Measurements from ENCODE around the gene PDE6A. TPM values are rescaled to one million over a fixed set of nuclear protein-coding genes. Genes with fewer than 3 reads are reported as not detected.

PDE6A gene
- total RNA-seq, 2 experiments from 2014 or later = not detected

DNA sequence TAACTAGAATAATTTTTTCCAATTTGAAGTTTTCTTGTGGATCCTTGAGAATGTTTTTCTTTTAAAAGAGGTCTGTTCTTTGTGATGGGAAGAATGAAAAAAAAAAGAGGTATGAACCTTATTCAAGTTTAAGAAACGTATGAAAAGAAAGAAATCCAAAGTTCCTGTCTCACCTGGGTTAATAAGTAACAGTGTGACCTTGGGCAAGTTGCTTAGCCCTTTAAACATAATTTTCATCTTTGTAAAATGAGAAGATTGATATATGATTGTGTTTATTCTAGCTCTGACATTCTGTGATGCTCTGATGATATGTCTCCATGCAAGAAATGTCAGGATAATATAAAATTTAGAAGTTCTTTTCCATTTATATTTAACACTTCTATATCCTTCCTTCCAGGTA is 35.3 kb upstream of the PDE6A start:
- H3K27ac ChIP-seq (ENCODE audit: low read depth in 1 of 2, low read length in 2 of 2) = no peak overlapping the region
- H3K9me3 Mint-ChIP-seq = no peaks in the 10 kb centered on the region
- H3K9me3 ChIP-seq (ENCODE audit: control insufficient read depth in 1 of 2, insufficient read depth in 1 of 2, low read length in 2 of 2) = no peaks in the 10 kb centered on the region
- H3K27ac Mint-ChIP-seq = no peak overlapping the region
- DNase-seq (no peak), ATAC-seq (ENCODE audit: poor library complexity) (no peak)
- intact Hi-C loops (cut with DNase I, micrococcal nuclease) = no loop called here
- no peaks in the 10 kb centered on the region for H3K4me1 ChIP-seq (ENCODE audit: insufficient read depth, low read length)
- H3K36me3 Mint-ChIP-seq (ENCODE audit: low read depth) = peaks cover 68% of the 10 kb centered on the region
- ChIA-PET CTCF (no interaction called here), POLR2A (interaction anchor here (0.9 kb wide), 1 partner anchor 13 kb away, joined by 3 read pairs; no protein-coding TSS in a partner anchor)
- TF ChIP-seq, protein P1, sequence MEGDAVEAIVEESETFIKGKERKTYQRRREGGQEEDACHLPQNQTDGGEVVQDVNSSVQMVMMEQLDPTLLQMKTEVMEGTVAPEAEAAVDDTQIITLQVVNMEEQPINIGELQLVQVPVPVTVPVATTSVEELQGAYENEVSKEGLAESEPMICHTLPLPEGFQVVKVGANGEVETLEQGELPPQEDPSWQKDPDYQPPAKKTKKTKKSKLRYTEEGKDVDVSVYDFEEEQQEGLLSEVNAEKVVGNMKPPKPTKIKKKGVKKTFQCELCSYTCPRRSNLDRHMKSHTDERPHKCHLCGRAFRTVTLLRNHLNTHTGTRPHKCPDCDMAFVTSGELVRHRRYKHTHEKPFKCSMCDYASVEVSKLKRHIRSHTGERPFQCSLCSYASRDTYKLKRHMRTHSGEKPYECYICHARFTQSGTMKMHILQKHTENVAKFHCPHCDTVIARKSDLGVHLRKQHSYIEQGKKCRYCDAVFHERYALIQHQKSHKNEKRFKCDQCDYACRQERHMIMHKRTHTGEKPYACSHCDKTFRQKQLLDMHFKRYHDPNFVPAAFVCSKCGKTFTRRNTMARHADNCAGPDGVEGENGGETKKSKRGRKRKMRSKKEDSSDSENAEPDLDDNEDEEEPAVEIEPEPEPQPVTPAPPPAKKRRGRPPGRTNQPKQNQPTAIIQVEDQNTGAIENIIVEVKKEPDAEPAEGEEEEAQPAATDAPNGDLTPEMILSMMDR (IDR thresholded peaks at IDR 0.05) = no peak
- H3K27me3 Mint-ChIP-seq = no peaks in the 10 kb centered on the region
- no peak overlapping the region for H3K4me3 Mint-ChIP-seq
- H3K27me3 ChIP-seq (ENCODE audit: control insufficient read depth in 1 of 2, insufficient read depth in 2 of 2, low read length in 2 of 2) = no peaks in the 10 kb centered on the region
- H3K4me3 ChIP-seq (ENCODE audit: low read length) = no peak overlapping the region
- H3K36me3 ChIP-seq (ENCODE audit: insufficient read depth, low read length) = peaks cover 36% of the 10 kb centered on the region
- H3K4me1 Mint-ChIP-seq (ENCODE audit: low read depth) = no peaks in the 10 kb centered on the region

DNA sequence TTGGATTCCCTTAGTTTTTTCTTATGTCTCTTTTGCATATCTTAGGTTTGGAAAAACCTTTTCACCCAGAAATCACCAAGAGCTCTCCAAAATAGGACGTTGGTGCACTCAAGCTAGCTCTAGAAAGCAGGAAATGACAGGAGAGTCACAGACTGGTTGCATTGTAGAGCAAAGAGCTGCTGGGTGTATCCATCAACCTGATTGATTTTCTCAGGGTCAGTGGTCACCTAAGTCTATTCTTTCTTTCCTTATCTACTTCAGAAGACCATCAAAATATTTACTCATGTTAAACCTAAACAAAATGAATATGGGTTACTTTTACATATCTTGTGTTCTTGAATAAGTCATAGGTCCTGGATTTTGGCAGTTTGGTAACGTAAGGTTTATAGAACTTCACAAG is 30.8 kb upstream of the PDE6A start:
- CTCF ChIA-PET = interaction anchor here (0.9 kb wide), 1 partner anchor 15 kb away, joined by 4 read pairs; no protein-coding TSS in a partner anchor

DNA sequence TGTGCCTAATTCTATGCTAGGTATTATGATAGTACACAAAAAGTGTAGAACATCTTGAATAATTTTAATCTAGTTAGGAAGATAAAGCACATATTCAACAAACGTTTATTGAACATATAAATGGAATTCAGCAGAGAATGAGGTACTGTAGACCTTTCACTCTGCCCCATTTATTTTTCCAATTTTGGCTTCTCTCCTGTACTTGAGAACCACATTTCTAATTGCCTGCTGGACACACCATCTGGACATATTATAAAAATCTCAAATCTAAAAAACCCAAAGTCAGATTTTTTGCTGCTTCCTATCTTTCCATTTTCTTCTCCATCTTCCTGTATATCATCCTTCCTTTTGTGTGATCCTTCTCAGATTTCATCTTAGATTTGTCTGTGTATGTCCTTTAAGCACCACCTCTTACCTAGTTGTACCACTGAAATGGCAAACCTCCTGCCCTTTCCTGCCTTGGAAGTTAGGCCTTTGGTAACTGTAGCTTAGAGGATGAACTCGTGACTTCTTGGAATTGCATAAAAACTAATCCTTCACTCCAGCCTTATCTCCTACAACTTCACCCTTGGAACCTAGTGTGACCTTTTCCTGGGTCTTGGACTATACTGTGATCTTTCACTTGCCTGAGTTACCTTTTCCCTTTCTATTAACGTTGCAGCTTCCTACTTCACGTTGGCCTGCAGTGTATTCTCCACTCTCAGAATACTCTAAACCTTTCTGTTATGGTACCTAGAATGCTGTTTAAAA is 24.8 kb upstream of the PDE6A start:
- H3K27ac ChIP-seq (ENCODE audit: low read depth in 1 of 2, low read length in 2 of 2) = no peak overlapping the region
- Mint-ChIP-seq H3K27ac (no peak overlapping the region), H3K9me3 (no peaks in the 10 kb centered on the region), H3K4me1 (ENCODE audit: low read depth) (peaks cover 12% of the 10 kb centered on the region), H3K27me3 (no peaks in the 10 kb centered on the region), H3K36me3 (ENCODE audit: low read depth) (peaks cover 11% of the 10 kb centered on the region), H3K4me3 (no peak overlapping the region)
- DNase-seq (no peak), ATAC-seq (ENCODE audit: poor library complexity) (no peak)
- intact Hi-C loops (cut with DNase I, micrococcal nuclease) = no loop called here
- H3K4me3 ChIP-seq (ENCODE audit: low read length) = no peak overlapping the region
- no peaks in the 10 kb centered on the region for H3K27me3 ChIP-seq (ENCODE audit: control insufficient read depth in 1 of 2, insufficient read depth in 2 of 2, low read length in 2 of 2)
- ChIA-PET CTCF (interaction anchor here (1.0 to 1.5 kb wide), 2 partner anchors 10 to 42 kb away, joined by 3 to 4 read pairs; no protein-coding TSS in a partner anchor), POLR2A (no interaction called here)
- no peaks in the 10 kb centered on the region for H3K36me3 ChIP-seq (ENCODE audit: insufficient read depth, low read length)
- H3K4me1 ChIP-seq (ENCODE audit: insufficient read depth, low read length) = no peaks in the 10 kb centered on the region
- TF ChIP-seq, protein P1 (IDR thresholded peaks at IDR 0.05) = no peak
- H3K9me3 ChIP-seq (ENCODE audit: control insufficient read depth in 1 of 2, insufficient read depth in 1 of 2, low read length in 2 of 2) = no peaks in the 10 kb centered on the region

More for the DNA sequence above, 30.8 kb upstream of the PDE6A start:
- ATAC-seq (ENCODE audit: poor library complexity) = no peak
- intact Hi-C loops (cut with DNase I, micrococcal nuclease) = no loop called here
- Mint-ChIP-seq H3K27me3 (no peaks in the 10 kb centered on the region), H3K36me3 (ENCODE audit: low read depth) (peaks cover 56% of the 10 kb centered on the region), H3K4me1 (ENCODE audit: low read depth) (peaks cover 11% of the 10 kb centered on the region), H3K27ac (no peak overlapping the region), H3K4me3 (no peak overlapping the region), H3K9me3 (no peaks in the 10 kb centered on the region)
- DNase-seq = no peak
- Histone ChIP-seq H3K4me3 (ENCODE audit: low read length) (no peak overlapping the region), H3K36me3 (ENCODE audit: insufficient read depth, low read length) (peaks cover 29% of the 10 kb centered on the region), H3K9me3 (ENCODE audit: control insufficient read depth in 1 of 2, insufficient read depth in 1 of 2, low read length in 2 of 2) (no peaks in the 10 kb centered on the region), H3K4me1 (ENCODE audit: insufficient read depth, low read length) (no peaks in the 10 kb centered on the region), H3K27me3 (ENCODE audit: control insufficient read depth in 1 of 2, insufficient read depth in 2 of 2, low read length in 2 of 2) (no peaks in the 10 kb centered on the region), H3K27ac (ENCODE audit: low read depth in 1 of 2, low read length in 2 of 2) (no peak overlapping the region)
- TF ChIP-seq, protein P1 (IDR thresholded peaks at IDR 0.05) = no peak
- POLR2A ChIA-PET = no interaction called here

All from CD4-positive, alpha-beta T cell (primary cell).